Measurements from ENCODE around the gene NODAL. TPM values are rescaled to one million over a fixed set of nuclear protein-coding genes. Genes with fewer than 3 reads are reported as not detected.

Gene NODAL
- total RNA-seq (2014; rRNA removed; shearing (Covaris generic)): 28.4 and 29.9 TPM in 2 replicates
- 11.2 and 12.0 TPM in 2 replicates for polyA plus RNA-seq (2016; fragmentation: Nextera tagmentation; extraction: Ambion mirVana)
- long read RNA-seq, transcript NODAL-201 (3 exons, 1,665 nt): major isoform, 8 of 11 reads
- long read RNA-seq, partial matches to known transcripts: 0 of 11 reads
- long read RNA-seq, other reads (novel, unspliced or antisense): 3 of 11 reads

GRCh38 chr10:70441161-70441894 lies at the start of gene NODAL:
TSS of gene NODAL (minus strand) at chr10:70441681. CDS start at chr10:70441667, 14 bp downstream.
- Mint-ChIP-seq H3K27ac (no peak within 1 kb of the TSS; the same call in 1 of the 2 replicates), H3K36me3 (ENCODE audit: low read depth) (peaks cover 8% of the 10 kb centered on the region; the same call in 1 of the 3 replicates), H3K4me1 (peaks cover 52% of the 10 kb centered on the region), H3K9me3 (no peaks in the 10 kb centered on the region; the same call in 2 of the 3 replicates), H3K4me3 (peak within 1 kb of the TSS; percentile 72), H3K27me3 (ENCODE audit: insufficient read depth, low read depth, poor library complexity) (peaks cover 56% of the 10 kb centered on the region)
- DNase-seq (ENCODE audit: low spot score): peak; percentile 68
- H3K27me3 ChIP-seq (ENCODE audit: insufficient read depth): peaks cover 22% of the 10 kb centered on the region
- peaks cover 47% of the 10 kb centered on the region for H3K4me1 ChIP-seq (ENCODE audit: insufficient read depth)
- peak within 1 kb of the TSS; percentile 96 for H3K4me2 ChIP-seq
- peaks cover 26% of the 10 kb centered on the region for H3F3A ChIP-seq (replicated peaks; ENCODE audit: low read depth)
- H3K4me3 ChIP-seq: peak within 1 kb of the TSS; percentile 78
- no peaks in the 10 kb centered on the region for H3K36me3 ChIP-seq (ENCODE audit: insufficient read depth)
- TF ChIP-seq ZNF114 (CRISPR knock-in tag; IDR thresholded peaks at IDR 0.05): no peak
- peak; percentile 29 for TF ChIP-seq EZH2 (IDR thresholded peaks at IDR 0.05; ENCODE audit: low read depth, unreplicated experiment)
- ATAC-seq: peak; percentile 29
- H2AFZ ChIP-seq: peak within 1 kb of the TSS; percentile 79
- H4K20me1 ChIP-seq (replicated peaks; ENCODE audit: insufficient read depth): peaks cover 14% of the 10 kb centered on the region; the same call in 1 of the 2 replicates
- H3K9me2 ChIP-seq (ENCODE audit: insufficient read depth): no peaks in the 10 kb centered on the region
- H3K27ac ChIP-seq (ENCODE audit: low read depth): peak within 1 kb of the TSS; percentile 89
- peaks cover 43% of the 10 kb centered on the region for H3K79me2 ChIP-seq (replicated peaks; ENCODE audit: insufficient read depth)

- Mint-ChIP-seq H3K27me3 (ENCODE audit: insufficient read depth, low read depth, poor library complexity) (peaks cover 10% of the 10 kb centered on the region), H3K4me1 (peaks cover 53% of the 10 kb centered on the region), H3K4me3 (no peak overlapping the region), H3K9me3 (no peaks in the 10 kb centered on the region), H3K36me3 (ENCODE audit: low read depth) (peaks cover 23% of the 10 kb centered on the region), H3K27ac (peak overlapping the region; percentile 42; the same call in 1 of the 2 replicates)
- Histone ChIP-seq H4K20me1 (replicated peaks; ENCODE audit: insufficient read depth) (peaks cover 6% of the 10 kb centered on the region), H3F3A (replicated peaks; ENCODE audit: low read depth) (peaks cover 16% of the 10 kb centered on the region; the same call in 1 of the 2 replicates), H2AFZ (no peak overlapping the region), H3K9me2 (ENCODE audit: insufficient read depth) (no peaks in the 10 kb centered on the region), H3K27me3 (ENCODE audit: insufficient read depth) (no peaks in the 10 kb centered on the region), H3K27ac (ENCODE audit: low read depth) (no peak overlapping the region; the same call in 1 of the 2 replicates), H3K79me2 (replicated peaks; ENCODE audit: insufficient read depth) (peaks cover 65% of the 10 kb centered on the region), H3K4me1 (ENCODE audit: insufficient read depth) (peaks cover 38% of the 10 kb centered on the region), H3K36me3 (ENCODE audit: insufficient read depth) (no peaks in the 10 kb centered on the region), H3K4me3 (no peak overlapping the region), H3K4me2 (no peak overlapping the region)
- ATAC-seq (no peak), DNase-seq (ENCODE audit: low spot score) (no peak)
- TF ChIP-seq CTCF (conservative IDR thresholded peaks at IDR 0.05; ENCODE audit: low read depth in 2 of 2) (no peak), JUNB (IDR thresholded peaks at IDR 0.05; ENCODE audit: unreplicated experiment) (no peak), ZNF114 (CRISPR knock-in tag; IDR thresholded peaks at IDR 0.05) (no peak), ZNF462 (CRISPR knock-in tag; IDR thresholded peaks at IDR 0.05) (no peak), EZH2phosphoT487 (IDR thresholded peaks at IDR 0.05; ENCODE audit: unreplicated experiment) (no peak), NANOG (IDR thresholded peaks at IDR 0.05; ENCODE audit: borderline replicate concordance) (no peak), ZNF331 (CRISPR knock-in tag; IDR thresholded peaks at IDR 0.05; ENCODE audit: low read depth) (no peak)
Observed at GRCh38 chr10:70490142-70490541, 48.7 kb upstream of the NODAL start.

Measured in GM23338 (cell line).